WTC11 (cell line): ENCODE data around the gene ETV7. TPM values are rescaled to one million over a fixed set of nuclear protein-coding genes. Genes with fewer than 3 reads are reported as not detected.

ENCODE experiments used
- ATAC-seq: fragments of 200-7000 bp; cut with Tn5 transposase; 2 replicates; pipeline ENCODE4 v1.10.0; 2021; ENCODE audit warnings: mild to moderate bottlenecking, moderate library complexity
- CTCF ChIA-PET: fragments of 300-600 bp; sonication (Branson Sonifier 250); formaldehyde crosslinking; loops from one replicate; lab custom pipeline; 2021; ENCODE audit warnings: antibody characterized with exemption; lab: Charles Lee
- POLR2A ChIA-PET: fragments of 350-600 bp; sonication (Branson Sonifier 250); formaldehyde crosslinking; loops from one replicate; lab custom pipeline; 2021; ENCODE audit warnings: antibody characterized with exemption; lab: Charles Lee
- DNase-seq: peaks from one replicate; pipeline ENCODE4 v3.0.0; 2021; ENCODE audit warnings: low spot score
- H3K27ac Mint-ChIP-seq: 2 replicates; pipeline ENCODE4 v1.8.0; 2021; ENCODE audit warnings: mixed read lengths
- H3K27me3 Mint-ChIP-seq: 2 replicates; pipeline ENCODE4 v1.8.0; 2021; ENCODE audit warnings: low read depth, mild to moderate bottlenecking, moderate library complexity, mixed read lengths
- H3K36me3 Mint-ChIP-seq: 2 replicates; pipeline ENCODE4 v1.8.0; 2021; ENCODE audit warnings: mixed read lengths
- H3K4me1 Mint-ChIP-seq: 2 replicates; pipeline ENCODE4 v1.8.0; 2022; ENCODE audit warnings: mixed read lengths
- H3K4me3 Mint-ChIP-seq: 2 replicates; pipeline ENCODE4 v1.8.0; 2021; ENCODE audit warnings: mild to moderate bottlenecking, moderate library complexity, mixed read lengths
- H3K9me3 Mint-ChIP-seq: 2 replicates; pipeline ENCODE4 v1.8.0; 2021; ENCODE audit warnings: mixed read lengths
- CREM ChIP-seq: sonication (generic); formaldehyde crosslinking; IDR thresholded peaks from 2 replicates; pipeline ENCODE4 v1.8.1; 2022; ENCODE audit warnings: mild to moderate bottlenecking, missing genetic modification reagents, moderate library complexity
- EMX1 ChIP-seq: fragments of 250-450 bp; sonication (Bioruptor Pico); IDR thresholded peaks from 2 replicates; pipeline ENCODE4 v1.8.0; 2021; ENCODE audit warnings: mild to moderate bottlenecking
- ESRRA ChIP-seq: sonication (generic); formaldehyde crosslinking; IDR thresholded peaks from 2 replicates; pipeline ENCODE4 v1.8.1; 2022; ENCODE audit warnings: mild to moderate bottlenecking, missing genetic modification reagents, borderline replicate concordance
- FOXJ3 ChIP-seq: sonication (generic); formaldehyde crosslinking; IDR thresholded peaks from 2 replicates; pipeline ENCODE4 v1.9.0; 2021; ENCODE audit warnings: missing genetic modification reagents, mild to moderate bottlenecking, borderline replicate concordance
- GABPB1 ChIP-seq: sonication (generic); formaldehyde crosslinking; IDR thresholded peaks from 2 replicates; pipeline ENCODE4 v1.8.1; 2023; ENCODE audit warnings: mild to moderate bottlenecking, missing genetic modification reagents
- IRF2 ChIP-seq: sonication (generic); formaldehyde crosslinking; IDR thresholded peaks from 2 replicates; pipeline ENCODE4 v1.8.0; 2022; ENCODE audit warnings: low read depth, missing genetic modification reagents, borderline replicate concordance
- KAT7 ChIP-seq: sonication (generic); formaldehyde crosslinking; IDR thresholded peaks from 2 replicates; pipeline ENCODE4 v1.8.1; 2023; ENCODE audit warnings: missing genetic modification reagents, mild to moderate bottlenecking, borderline replicate concordance
- MXD4 ChIP-seq: fragments of 250-450 bp; sonication (Bioruptor Pico); IDR thresholded peaks from 2 replicates; pipeline ENCODE4 v1.8.0; 2021; ENCODE audit warnings: mild to moderate bottlenecking, moderate library complexity, borderline replicate concordance
- NFYB ChIP-seq: sonication (generic); formaldehyde crosslinking; conservative IDR thresholded peaks from 2 replicates; pipeline ENCODE4 v1.8.0; 2022; ENCODE audit warnings: low read depth, missing genetic modification reagents
- OVOL2 ChIP-seq: fragments of 250-450 bp; sonication (Bioruptor Pico); IDR thresholded peaks from 2 replicates; pipeline ENCODE4 v1.9.0; 2021; ENCODE audit warnings: mild to moderate bottlenecking, borderline replicate concordance
- RELA ChIP-seq: sonication (generic); formaldehyde crosslinking; IDR thresholded peaks from 2 replicates; pipeline ENCODE4 v1.8.1; 2022; ENCODE audit warnings: missing genetic modification reagents, mild to moderate bottlenecking, borderline replicate concordance
- SMAD3 ChIP-seq: sonication (generic); formaldehyde crosslinking; IDR thresholded peaks from 2 replicates; pipeline ENCODE4 v1.8.0; 2022; ENCODE audit warnings: missing genetic modification reagents, mild to moderate bottlenecking, borderline replicate concordance
- ZNF671 ChIP-seq: fragments of 250-450 bp; sonication (Bioruptor Pico); IDR thresholded peaks from 2 replicates; pipeline ENCODE4 v1.8.0; 2021; ENCODE audit warnings: mild to moderate bottlenecking
- total RNA-seq: library from RNA; stranded (reverse); gene quantifications from 3 replicates; pipeline ENCODE4 v1.2.3, GENCODE V29; 2021
- TF ChIP-seq, protein P1 (sequence below): sonication (generic); formaldehyde crosslinking; IDR thresholded peaks from 2 replicates; pipeline ENCODE4 v1.8.1; 2022; ENCODE audit warnings: mild to moderate bottlenecking, moderate library complexity, missing genetic modification reagents
- TF ChIP-seq, protein P2 (sequence below): sonication (generic); formaldehyde crosslinking; IDR thresholded peaks from 2 replicates; pipeline ENCODE4 v1.8.1; 2022; ENCODE audit warnings: missing genetic modification reagents, borderline replicate concordance
- TF ChIP-seq, protein P3 (sequence below): sonication (generic); formaldehyde crosslinking; IDR thresholded peaks from 2 replicates; pipeline ENCODE4 v1.8.0; 2022; ENCODE audit warnings: mild to moderate bottlenecking, missing genetic modification reagents
- TF ChIP-seq, protein P4 (sequence below): fragments of 250-450 bp; sonication (Bioruptor Pico); IDR thresholded peaks from 2 replicates; pipeline ENCODE4 v1.9.0; 2021; ENCODE audit warnings: mild to moderate bottlenecking
- TF ChIP-seq, protein P5 (sequence below): sonication (generic); formaldehyde crosslinking; IDR thresholded peaks from 2 replicates; pipeline ENCODE4 v1.8.0; 2022; ENCODE audit warnings: mild to moderate bottlenecking, missing genetic modification reagents

Gene ETV7
- total RNA-seq, 1 experiment from 2014 or later, result 0.68 TPM

DNA sequence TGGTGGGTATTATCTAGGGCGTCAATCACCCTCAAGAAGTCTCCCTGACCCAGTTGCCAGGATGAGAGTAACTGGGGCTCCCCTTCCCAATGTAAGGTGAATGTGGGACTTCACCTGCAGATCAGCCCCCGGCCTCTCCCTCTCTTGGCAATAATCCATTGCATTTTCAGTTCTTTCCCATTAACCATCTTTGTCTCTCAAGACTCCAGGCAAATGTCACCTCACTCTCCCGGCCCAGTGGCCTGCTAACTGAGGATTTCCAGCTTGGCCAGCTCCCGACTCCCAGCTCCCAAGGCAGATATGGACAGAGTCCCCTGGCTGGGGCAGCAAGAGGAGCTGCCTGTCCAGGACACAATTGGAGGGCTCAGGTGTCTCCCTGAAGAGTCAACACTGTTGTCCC lies 7.3 kb downstream of the ETV7 start:
- no peak for ATAC-seq
- TF ChIP-seq, protein P1, sequence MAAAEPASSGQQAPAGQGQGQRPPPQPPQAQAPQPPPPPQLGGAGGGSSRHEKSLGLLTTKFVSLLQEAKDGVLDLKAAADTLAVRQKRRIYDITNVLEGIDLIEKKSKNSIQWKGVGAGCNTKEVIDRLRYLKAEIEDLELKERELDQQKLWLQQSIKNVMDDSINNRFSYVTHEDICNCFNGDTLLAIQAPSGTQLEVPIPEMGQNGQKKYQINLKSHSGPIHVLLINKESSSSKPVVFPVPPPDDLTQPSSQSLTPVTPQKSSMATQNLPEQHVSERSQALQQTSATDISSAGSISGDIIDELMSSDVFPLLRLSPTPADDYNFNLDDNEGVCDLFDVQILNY (CRISPR knock-in tag), result no peak
- TF ChIP-seq ESRRA (no peak), ZNF671 (no peak), RELA (no peak), SMAD3 (CRISPR knock-in tag) (no peak), NFYB (CRISPR knock-in tag) (no peak)

DNA sequence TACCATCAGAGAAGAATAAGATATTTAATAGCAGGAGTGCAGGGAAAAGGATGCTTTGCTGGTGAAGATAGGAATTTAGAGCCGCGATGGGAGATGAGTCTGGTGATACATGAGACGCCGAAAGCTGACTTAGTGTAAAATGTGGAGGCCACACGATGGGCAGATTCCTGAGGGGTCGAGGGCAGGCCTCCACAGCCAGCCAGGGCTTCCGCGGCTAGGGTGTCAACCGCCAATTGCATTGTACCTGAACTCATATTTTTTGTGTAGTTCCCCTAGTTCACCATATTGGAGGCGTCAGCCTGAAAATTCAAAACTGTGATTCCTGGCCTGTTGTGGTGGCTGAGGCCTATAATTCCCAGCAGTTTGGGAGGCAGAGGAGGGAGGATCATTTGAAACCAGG lies 8.5 kb downstream of the ETV7 start:
- ATAC-seq, result no peak
- no peaks in the 10 kb centered on the region for H3K27me3 Mint-ChIP-seq
- TF ChIP-seq, protein P2, sequence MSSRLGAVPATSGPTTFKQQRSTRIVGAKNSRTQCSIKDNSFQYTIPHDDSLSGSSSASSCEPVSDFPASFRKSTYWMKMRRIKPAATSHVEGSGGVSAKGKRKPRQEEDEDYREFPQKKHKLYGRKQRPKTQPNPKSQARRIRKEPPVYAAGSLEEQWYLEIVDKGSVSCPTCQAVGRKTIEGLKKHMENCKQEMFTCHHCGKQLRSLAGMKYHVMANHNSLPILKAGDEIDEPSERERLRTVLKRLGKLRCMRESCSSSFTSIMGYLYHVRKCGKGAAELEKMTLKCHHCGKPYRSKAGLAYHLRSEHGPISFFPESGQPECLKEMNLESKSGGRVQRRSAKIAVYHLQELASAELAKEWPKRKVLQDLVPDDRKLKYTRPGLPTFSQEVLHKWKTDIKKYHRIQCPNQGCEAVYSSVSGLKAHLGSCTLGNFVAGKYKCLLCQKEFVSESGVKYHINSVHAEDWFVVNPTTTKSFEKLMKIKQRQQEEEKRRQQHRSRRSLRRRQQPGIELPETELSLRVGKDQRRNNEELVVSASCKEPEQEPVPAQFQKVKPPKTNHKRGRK (CRISPR knock-in tag), result no peak
- TF ChIP-seq, protein P3, sequence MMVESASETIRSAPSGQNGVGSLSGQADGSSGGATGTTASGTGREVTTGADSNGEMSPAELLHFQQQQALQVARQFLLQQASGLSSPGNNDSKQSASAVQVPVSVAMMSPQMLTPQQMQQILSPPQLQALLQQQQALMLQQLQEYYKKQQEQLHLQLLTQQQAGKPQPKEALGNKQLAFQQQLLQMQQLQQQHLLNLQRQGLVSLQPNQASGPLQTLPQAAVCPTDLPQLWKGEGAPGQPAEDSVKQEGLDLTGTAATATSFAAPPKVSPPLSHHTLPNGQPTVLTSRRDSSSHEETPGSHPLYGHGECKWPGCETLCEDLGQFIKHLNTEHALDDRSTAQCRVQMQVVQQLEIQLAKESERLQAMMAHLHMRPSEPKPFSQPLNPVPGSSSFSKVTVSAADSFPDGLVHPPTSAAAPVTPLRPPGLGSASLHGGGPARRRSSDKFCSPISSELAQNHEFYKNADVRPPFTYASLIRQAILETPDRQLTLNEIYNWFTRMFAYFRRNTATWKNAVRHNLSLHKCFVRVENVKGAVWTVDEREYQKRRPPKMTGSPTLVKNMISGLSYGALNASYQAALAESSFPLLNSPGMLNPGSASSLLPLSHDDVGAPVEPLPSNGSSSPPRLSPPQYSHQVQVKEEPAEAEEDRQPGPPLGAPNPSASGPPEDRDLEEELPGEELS (CRISPR knock-in tag), result no peak
- TF ChIP-seq MXD4 (CRISPR knock-in tag) (no peak), RELA (no peak), GABPB1 (CRISPR knock-in tag) (no peak), FOXJ3 (CRISPR knock-in tag) (no peak), KAT7 (CRISPR knock-in tag) (no peak), CREM (CRISPR knock-in tag) (no peak), OVOL2 (CRISPR knock-in tag) (no peak), EMX1 (CRISPR knock-in tag) (no peak), ESRRA (no peak), IRF2 (CRISPR knock-in tag) (no peak)
- TF ChIP-seq, protein P4, sequence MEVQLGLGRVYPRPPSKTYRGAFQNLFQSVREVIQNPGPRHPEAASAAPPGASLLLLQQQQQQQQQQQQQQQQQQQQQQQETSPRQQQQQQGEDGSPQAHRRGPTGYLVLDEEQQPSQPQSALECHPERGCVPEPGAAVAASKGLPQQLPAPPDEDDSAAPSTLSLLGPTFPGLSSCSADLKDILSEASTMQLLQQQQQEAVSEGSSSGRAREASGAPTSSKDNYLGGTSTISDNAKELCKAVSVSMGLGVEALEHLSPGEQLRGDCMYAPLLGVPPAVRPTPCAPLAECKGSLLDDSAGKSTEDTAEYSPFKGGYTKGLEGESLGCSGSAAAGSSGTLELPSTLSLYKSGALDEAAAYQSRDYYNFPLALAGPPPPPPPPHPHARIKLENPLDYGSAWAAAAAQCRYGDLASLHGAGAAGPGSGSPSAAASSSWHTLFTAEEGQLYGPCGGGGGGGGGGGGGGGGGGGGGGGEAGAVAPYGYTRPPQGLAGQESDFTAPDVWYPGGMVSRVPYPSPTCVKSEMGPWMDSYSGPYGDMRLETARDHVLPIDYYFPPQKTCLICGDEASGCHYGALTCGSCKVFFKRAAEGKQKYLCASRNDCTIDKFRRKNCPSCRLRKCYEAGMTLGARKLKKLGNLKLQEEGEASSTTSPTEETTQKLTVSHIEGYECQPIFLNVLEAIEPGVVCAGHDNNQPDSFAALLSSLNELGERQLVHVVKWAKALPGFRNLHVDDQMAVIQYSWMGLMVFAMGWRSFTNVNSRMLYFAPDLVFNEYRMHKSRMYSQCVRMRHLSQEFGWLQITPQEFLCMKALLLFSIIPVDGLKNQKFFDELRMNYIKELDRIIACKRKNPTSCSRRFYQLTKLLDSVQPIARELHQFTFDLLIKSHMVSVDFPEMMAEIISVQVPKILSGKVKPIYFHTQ (CRISPR knock-in tag), result no peak
- TF ChIP-seq, protein P5, sequence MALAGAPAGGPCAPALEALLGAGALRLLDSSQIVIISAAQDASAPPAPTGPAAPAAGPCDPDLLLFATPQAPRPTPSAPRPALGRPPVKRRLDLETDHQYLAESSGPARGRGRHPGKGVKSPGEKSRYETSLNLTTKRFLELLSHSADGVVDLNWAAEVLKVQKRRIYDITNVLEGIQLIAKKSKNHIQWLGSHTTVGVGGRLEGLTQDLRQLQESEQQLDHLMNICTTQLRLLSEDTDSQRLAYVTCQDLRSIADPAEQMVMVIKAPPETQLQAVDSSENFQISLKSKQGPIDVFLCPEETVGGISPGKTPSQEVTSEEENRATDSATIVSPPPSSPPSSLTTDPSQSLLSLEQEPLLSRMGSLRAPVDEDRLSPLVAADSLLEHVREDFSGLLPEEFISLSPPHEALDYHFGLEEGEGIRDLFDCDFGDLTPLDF (CRISPR knock-in tag), result no peak
- TF ChIP-seq, all 79 proteins: peak for 0
- Mint-ChIP-seq H3K27ac (no peak overlapping the region), H3K36me3 (no peaks in the 10 kb centered on the region), H3K9me3 (no peaks in the 10 kb centered on the region), H3K4me1 (peaks cover 29% of the 10 kb centered on the region), H3K4me3 (no peak overlapping the region)
- ChIA-PET CTCF (interaction anchor here (0.6 to 1.2 kb wide), 2 partner anchors 50 to 114 kb away, joined by 3 read pairs; no protein-coding TSS in a partner anchor), POLR2A (no interaction called here)
- DNase-seq, result no peak

More for the DNA sequence above, 7.3 kb downstream of the ETV7 start:
- H3K27me3 Mint-ChIP-seq, result peaks cover 9% of the 10 kb centered on the region
- H3K4me1 Mint-ChIP-seq, result peaks cover 29% of the 10 kb centered on the region
- DNase-seq, result no peak
- H3K9me3 Mint-ChIP-seq, result no peaks in the 10 kb centered on the region
- H3K36me3 Mint-ChIP-seq, result no peaks in the 10 kb centered on the region
- CTCF ChIA-PET, result interaction anchor here (0.7 to 1.9 kb wide), 2 partner anchors 39 to 86 kb away, joined by 3 to 6 read pairs; no protein-coding TSS in a partner anchor
- POLR2A ChIA-PET, result no interaction called here
- no peak overlapping the region for H3K27ac Mint-ChIP-seq
- no peak overlapping the region for H3K4me3 Mint-ChIP-seq
